C4-2B (cell line): Measurements from ENCODE around the gene TSC22D1.

Source experiments
- H3K27ac ChIP-seq: fragments of 450-650 bp; 2 replicates; pipeline ENCODE4 v1.5.1; 2017
- ZFX ChIP-seq: fragments of 450-650 bp; IDR thresholded peaks from 2 replicates; pipeline ENCODE4 v1.6.1; 2017
- TF ChIP-seq, protein P1 (sequence below): fragments of 450-650 bp; conservative IDR thresholded peaks from 2 replicates; pipeline ENCODE4 v1.5.1; 2017; ENCODE audit warnings: mild to moderate bottlenecking

TSC22D1 gene

DNA sequence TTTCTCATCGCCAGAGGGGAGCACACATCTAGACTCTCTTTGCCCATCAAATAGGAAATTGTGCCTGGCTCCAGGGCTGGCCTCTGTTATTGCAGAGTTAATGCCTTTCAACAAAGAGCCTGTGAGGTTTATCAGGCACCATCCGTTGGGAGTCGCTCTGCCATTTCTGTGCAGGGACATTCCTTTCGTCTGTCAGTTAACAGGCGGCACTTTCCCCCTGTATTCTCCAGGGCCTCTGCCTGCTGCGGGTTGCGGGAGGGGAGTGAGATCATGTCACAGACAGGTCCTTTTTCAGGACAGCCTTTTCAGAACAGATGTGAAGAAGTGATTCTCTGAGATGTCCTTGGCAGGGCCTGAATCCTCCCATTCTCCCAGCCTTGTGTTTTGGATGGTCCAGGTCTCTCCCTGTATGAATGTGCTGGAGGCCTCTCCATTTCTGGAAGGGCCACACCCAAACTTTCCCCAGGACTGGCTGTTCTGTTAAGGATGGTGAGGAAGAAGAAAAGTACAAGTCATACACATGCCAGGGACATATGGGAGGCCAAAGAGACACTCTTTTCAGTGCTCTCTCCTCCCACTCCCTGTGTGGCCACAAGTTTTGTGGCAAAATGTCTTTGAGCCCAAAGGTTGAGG lies 187.6 kb downstream of the TSC22D1 start:
- TF ChIP-seq, protein P1, sequence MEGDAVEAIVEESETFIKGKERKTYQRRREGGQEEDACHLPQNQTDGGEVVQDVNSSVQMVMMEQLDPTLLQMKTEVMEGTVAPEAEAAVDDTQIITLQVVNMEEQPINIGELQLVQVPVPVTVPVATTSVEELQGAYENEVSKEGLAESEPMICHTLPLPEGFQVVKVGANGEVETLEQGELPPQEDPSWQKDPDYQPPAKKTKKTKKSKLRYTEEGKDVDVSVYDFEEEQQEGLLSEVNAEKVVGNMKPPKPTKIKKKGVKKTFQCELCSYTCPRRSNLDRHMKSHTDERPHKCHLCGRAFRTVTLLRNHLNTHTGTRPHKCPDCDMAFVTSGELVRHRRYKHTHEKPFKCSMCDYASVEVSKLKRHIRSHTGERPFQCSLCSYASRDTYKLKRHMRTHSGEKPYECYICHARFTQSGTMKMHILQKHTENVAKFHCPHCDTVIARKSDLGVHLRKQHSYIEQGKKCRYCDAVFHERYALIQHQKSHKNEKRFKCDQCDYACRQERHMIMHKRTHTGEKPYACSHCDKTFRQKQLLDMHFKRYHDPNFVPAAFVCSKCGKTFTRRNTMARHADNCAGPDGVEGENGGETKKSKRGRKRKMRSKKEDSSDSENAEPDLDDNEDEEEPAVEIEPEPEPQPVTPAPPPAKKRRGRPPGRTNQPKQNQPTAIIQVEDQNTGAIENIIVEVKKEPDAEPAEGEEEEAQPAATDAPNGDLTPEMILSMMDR: no peak
- no peak for TF ChIP-seq ZFX
- no peak overlapping the region for H3K27ac ChIP-seq

DNA sequence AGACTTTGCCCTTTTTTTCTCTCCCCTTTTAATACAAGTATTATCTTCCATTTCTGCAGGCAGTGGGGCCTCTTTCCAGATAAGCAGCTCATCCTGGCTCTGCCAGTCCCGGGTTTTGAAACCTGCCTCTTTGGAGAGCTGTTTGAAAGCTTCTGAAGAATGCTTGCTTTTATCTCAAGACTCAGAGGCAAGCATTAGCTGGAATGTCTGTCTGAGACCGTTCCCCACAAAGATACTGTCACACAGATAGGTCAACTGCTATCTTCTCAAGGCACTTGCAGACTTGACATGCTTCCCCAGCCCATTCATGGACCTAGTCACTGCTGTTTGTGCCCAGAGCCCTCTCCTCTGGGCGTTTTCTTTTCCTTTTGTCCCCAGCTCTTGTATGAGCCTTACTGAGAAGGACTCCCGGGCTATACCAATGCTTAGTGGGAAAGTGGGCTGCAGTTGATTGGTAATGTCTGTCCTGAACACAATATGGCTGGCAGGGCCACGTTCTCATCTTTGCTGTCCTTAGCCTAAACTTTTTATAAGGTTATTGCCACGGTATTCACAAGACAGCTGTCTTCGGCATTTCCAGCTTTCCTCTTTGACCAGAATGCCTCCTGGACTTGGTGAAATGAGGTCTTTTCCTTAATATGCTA lies 189.1 kb downstream of the TSC22D1 start:
- no peak overlapping the region for H3K27ac ChIP-seq
- TF ChIP-seq, protein P1: no peak
- no peak for TF ChIP-seq ZFX

GRCh38 chr13:44385847-44386246 lies 190.3 kb downstream of the TSC22D1 start:
- TF ChIP-seq, protein P1: no peak
- TF ChIP-seq ZFX: no peak
- H3K27ac ChIP-seq: no peak overlapping the region

GRCh38 chr13:44385401-44385800 lies 190.7 kb downstream of the TSC22D1 start:
- no peak overlapping the region for H3K27ac ChIP-seq
- TF ChIP-seq, protein P1: no peak
- no peak for TF ChIP-seq ZFX

GRCh38 chr13:44384778-44385177 lies 191.4 kb downstream of the TSC22D1 start:
- TF ChIP-seq, protein P1: no peak
- TF ChIP-seq ZFX: no peak
- H3K27ac ChIP-seq: no peak overlapping the region

- no peak overlapping the region for H3K27ac ChIP-seq
- TF ChIP-seq, protein P1: no peak
- TF ChIP-seq ZFX: no peak
These were observed 192.2 kb downstream of the TSC22D1 start for GRCh38 chr13:44383945-44384344.

- H3K27ac ChIP-seq: no peak overlapping the region
- no peak for TF ChIP-seq ZFX
- TF ChIP-seq, protein P1: no peak
These were observed 193.4 kb downstream of the TSC22D1 start for GRCh38 chr13:44382635-44383145.
